WTC11 (cell line): ENCODE measurements around the gene WLS.

Experiments used
- CBFB ChIP-seq: sonication (generic); formaldehyde crosslinking; IDR thresholded peaks from 2 replicates; pipeline ENCODE4 v1.8.1; 2022; ENCODE audit warnings: mild to moderate bottlenecking, low read depth, missing genetic modification reagents
- CREB1 ChIP-seq: sonication (generic); formaldehyde crosslinking; IDR thresholded peaks from 2 replicates; pipeline ENCODE4 v1.8.0; 2023; ENCODE audit warnings: mild to moderate bottlenecking, missing genetic modification reagents
- ELF4 ChIP-seq: sonication (generic); formaldehyde crosslinking; IDR thresholded peaks from 2 replicates; pipeline ENCODE4 v1.8.1; 2022; ENCODE audit warnings: low read depth, mild to moderate bottlenecking, moderate library complexity, missing genetic modification reagents
- FOXJ3 ChIP-seq: sonication (generic); formaldehyde crosslinking; IDR thresholded peaks from 2 replicates; pipeline ENCODE4 v1.9.0; 2021; ENCODE audit warnings: missing genetic modification reagents, mild to moderate bottlenecking, borderline replicate concordance
- TF ChIP-seq, protein P1 (sequence below): sonication (generic); formaldehyde crosslinking; IDR thresholded peaks from 2 replicates; pipeline ENCODE4 v1.8.0; 2022; ENCODE audit warnings: mild to moderate bottlenecking, missing genetic modification reagents
- TF ChIP-seq, protein P2 (sequence below): fragments of 200-600 bp; IDR thresholded peaks from 2 replicates; pipeline ENCODE4 v1.8.0; 2022; ENCODE audit warnings: antibody characterized with exemption

DNA sequence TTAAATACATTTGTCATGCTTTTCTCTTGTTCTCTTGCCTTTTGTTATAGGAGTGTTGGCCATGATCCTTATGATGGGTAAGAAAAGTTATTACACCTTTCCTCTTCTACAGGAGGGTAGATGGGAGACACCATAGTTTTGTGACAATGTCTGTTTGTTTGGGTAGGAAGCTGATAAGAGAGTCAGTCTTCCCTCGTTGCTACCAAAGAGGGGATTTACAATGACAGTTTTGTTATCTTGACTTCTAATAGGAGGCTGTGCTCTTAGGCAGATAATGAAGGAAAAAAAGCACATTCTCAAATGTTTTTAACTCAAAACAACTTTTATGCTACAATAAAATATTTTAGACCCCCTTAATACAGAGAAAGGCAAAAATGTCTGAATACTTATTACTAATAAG is 48.0 kb upstream of the WLS start:
- TF ChIP-seq, protein P1, sequence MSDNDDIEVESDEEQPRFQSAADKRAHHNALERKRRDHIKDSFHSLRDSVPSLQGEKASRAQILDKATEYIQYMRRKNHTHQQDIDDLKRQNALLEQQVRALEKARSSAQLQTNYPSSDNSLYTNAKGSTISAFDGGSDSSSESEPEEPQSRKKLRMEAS (CRISPR knock-in tag) = no peak
- no peak for TF ChIP-seq FOXJ3 (CRISPR knock-in tag)
- TF ChIP-seq CREB1 (CRISPR knock-in tag) = no peak
- TF ChIP-seq ELF4 = no peak
- TF ChIP-seq, protein P2, sequence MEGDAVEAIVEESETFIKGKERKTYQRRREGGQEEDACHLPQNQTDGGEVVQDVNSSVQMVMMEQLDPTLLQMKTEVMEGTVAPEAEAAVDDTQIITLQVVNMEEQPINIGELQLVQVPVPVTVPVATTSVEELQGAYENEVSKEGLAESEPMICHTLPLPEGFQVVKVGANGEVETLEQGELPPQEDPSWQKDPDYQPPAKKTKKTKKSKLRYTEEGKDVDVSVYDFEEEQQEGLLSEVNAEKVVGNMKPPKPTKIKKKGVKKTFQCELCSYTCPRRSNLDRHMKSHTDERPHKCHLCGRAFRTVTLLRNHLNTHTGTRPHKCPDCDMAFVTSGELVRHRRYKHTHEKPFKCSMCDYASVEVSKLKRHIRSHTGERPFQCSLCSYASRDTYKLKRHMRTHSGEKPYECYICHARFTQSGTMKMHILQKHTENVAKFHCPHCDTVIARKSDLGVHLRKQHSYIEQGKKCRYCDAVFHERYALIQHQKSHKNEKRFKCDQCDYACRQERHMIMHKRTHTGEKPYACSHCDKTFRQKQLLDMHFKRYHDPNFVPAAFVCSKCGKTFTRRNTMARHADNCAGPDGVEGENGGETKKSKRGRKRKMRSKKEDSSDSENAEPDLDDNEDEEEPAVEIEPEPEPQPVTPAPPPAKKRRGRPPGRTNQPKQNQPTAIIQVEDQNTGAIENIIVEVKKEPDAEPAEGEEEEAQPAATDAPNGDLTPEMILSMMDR = no peak
- TF ChIP-seq CBFB = no peak
